GM21737 (cell line): Measurements from ENCODE around the gene ANP32E.
A peak's percentile ranks its signal among the peaks of the same experiment; 100 is the strongest.

Experiments
- ATAC-seq: cut with Tn5 transposase; IDR thresholded peaks from one replicate; pipeline ENCODE4 v1.9.1; 2021; ENCODE audit warnings: mild to moderate bottlenecking, moderate library complexity; ENCODE audit not compliant: unreplicated experiment

The ANP32E gene

DNA sequence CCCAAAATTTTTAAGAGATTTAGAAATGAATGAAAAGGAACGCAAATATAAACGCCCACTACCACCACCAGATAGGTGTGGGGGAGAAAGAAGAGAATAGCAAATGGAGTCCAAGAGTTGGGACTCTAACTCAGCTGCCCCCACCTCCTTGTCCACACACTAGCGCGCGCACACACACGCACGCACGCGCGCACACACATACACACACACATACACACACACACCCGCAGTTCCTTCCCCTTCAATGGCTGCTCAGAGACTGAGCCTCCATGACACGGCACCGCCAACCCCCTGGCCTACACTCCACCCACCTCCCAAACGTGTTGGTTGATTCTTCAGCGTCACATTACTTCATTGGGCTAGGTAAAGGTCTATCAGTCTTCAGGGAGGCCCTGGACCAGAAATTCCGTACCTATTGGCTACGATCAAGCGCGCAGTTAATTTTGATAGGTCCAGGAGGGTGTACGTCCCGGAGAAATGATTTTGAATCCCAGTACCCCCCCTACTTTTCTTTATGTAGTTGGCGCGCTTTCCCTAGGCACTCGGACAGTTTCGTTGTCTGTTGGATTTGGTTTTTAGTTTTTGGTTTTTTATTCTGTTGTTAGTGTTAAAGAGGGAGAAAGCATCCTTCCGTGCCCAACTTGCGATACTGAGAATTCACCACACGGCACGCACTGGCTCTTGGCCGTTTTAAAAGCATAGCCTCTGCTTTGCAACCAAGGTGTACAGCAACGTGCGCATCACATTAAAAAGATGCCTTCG is at the start of gene ANP32E:
TSS of gene ANP32E (minus strand) at position 261 of the 762 bp plus-strand sequence. CDS start 326 bp downstream, outside the sequence.
- ATAC-seq = peak; percentile 82

DNA sequence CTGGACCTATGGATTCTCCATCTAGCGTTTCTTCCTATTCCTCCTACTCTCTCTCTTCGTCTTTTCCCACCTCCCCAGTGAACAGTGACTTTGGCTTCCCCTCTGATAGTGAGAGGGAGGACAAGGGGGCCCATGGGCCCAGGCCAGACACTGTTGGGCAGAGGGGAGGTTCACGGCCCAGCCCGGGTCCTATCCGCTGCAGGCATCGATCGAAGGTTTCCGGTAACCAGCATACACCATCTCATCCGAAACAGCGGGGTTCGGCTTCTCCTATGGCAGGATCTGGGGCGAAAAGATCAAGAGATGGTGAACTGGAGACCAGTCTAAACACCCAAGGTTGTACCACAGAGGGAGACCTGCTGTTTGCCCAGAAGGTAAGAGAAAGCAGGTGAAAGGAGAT is 47.3 kb upstream of the ANP32E start:
- ATAC-seq = no peak

DNA sequence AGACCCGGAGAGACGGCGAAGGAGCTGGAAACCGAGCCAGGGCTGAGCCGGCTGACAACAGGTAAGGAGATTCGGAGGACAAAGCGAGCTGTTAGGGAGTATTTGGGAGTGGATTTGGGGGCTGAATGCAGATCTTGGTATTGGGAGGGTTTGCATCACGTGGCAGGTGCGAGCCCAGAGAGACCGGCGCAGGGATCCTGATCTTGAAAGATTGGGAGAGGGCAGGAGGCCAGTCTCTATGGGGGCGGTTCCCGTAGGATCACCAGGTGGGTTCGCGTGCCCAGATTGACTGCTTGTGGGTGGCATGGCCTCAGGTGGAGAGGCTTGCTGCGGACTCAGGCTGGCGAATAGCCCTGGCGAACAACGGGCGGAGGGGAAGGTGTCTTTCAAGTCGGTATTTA is 46.6 kb upstream of the ANP32E start:
- no peak for ATAC-seq

DNA sequence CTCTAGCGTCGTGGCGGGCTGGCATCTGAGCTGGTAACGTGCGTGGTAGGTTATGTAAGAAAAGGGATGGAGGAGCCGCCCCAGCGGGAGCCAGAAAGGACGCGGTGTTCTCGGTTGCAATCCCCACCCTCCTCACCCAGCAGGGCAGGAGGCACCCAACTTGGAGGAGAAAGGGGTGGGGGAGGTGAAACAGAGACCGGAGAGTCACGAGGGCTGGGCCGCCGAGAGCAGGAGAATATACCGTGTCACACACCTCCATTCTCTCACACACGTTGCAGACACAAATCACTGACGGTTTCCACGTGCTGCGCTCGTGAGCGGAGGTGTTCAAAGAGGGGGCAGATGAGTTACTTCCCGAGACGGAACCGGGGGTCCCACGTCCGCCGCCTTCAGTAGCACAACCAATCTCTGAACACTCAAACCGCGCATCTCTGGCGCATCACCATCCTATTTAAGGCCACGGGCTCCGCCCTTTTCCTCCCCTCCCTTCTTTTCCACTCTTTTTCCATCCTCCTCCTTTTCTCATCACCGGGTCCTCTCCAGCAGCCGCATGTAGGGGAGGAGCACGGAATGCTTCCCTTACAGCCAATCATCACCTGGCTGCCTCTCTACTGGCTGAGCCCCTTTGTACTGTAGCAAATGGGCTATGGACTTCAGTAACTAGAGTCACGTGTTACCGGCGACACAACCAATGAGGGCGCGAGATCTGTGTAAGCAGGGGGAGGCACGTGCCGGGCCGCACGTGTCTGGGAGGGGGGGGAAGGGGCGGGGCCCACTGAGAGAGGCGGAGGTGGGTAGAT is 46.0 kb upstream of the ANP32E start, which contains the start of gene CIART:
TSS of gene CIART (plus strand) at position 797 of the 800 bp plus-strand sequence. CDS start 714 bp downstream, outside the sequence.
- ATAC-seq = no peak

DNA sequence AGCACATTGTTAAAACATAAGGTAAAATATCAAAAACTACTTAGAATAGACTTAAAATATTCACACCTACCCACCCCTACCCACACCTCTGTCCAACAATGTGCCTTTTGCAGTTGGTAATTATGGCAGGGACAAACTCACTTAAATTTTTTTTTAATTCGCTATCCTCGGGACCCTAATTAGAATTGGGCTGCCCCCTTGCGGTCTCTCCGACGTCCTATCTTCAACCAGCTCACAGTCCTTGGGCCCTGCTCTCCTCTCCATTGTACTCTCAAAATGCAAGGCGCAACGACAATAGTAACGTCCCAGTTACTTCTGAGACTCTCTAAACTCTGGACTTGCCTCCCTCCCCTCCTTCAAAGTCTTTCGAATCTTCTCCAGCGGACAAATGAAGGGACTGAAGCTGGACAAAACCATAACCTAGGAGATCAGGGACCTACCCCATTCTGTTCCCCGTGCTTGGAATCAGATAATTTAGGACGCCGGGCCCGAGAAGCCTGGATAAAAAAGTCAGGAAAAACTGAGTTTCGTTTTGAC is 45.4 kb upstream of the ANP32E start:
- ATAC-seq = no peak

DNA sequence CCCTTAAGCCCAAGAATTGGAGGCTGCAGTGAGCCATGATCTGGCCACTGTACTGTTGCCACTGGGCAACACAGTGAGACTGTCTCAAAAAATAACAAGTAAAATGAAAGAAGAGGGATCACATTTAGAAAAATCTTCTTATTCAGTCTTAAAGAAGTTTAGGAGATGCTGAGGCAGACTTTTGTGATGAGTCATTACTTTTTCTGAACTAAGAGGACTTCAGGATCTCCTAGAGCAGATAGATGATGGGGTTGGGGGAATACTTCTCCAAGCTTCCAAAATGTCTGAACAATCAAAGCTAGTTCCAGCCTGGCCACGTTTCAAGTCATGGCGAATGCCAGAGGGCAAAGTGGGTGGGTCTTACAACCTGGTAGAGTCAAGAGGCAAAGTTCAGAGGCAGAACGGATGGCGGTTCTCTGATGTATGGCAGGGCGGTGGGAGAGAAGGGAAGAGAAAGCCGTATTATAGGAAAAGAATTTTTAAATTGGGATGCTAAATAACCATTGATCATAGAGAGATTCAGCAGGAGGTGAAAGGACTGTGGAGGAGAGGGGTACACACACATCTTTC is 44.3 kb upstream of the ANP32E start:
- ATAC-seq = no peak

DNA sequence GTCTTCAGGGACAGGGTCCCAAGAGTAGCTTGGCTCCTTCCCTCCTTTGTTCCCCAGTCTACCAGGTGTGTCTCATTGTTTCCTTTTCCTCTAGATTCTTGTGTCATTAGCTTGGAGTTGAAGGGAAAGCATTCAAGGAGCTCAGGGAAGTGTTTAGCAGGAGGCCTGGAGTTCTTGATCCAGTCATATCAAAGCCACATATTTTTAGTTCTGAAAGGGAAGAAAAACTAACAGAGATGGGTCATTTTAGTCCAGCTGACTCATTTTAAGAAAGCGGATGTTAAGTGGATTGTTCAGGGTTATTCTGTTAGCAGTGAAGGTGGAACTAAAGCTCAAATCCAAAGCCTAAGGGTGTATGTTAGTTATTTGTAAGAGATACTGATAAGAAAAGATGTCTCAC is 37.4 kb upstream of the ANP32E start:
- no peak for ATAC-seq

DNA sequence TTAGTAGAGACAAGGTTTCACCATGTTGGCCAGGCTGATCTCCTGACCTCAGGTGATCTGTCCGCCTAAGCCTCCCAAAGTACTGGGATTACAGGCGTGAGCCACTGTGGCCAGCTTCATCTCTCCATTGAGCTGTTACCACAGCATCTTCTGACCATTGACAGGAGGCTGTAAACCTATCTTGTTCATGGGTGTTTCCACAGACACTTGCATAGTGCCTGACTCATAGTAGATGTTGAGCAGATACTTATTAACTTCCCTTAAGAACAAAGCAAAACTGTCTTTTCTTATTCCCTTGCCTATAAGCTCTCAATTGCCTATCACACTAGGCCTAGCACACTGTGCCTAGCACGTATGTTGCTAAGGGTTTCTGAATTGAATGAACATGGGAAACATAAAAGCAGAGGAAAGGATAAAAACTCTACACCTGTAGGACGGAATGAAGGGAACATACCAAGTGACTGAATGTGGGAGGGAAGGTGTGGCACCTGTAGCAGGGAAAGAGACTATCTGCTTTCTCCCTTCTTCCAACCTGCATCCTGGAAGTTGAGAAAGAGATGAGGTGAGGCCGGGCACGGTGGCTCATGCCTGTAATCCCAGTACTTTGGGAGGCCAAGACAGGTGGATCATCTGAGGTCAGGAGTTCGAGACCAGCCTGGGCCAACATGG is 35.5 kb upstream of the ANP32E start:
- ATAC-seq = no peak

DNA sequence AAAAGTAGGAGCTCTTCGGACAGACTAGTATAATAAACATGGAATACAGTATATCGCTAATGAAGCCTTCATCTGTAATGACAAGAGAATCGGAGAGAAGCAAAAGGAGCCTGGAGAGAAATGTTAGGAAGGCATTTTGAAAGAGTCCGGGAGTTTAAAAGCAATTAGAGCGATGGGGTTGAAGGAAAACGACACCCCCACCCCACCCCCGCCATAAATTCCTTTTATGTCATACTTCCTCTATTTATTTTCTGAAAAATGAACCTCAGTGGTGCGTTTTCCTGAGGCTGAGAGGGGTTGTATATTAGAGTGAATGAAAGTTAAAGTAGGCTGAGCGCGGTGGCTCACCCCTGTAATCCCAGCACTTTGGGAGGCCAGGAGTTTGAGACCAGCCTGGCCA is 33.5 kb upstream of the ANP32E start:
- no peak for ATAC-seq

DNA sequence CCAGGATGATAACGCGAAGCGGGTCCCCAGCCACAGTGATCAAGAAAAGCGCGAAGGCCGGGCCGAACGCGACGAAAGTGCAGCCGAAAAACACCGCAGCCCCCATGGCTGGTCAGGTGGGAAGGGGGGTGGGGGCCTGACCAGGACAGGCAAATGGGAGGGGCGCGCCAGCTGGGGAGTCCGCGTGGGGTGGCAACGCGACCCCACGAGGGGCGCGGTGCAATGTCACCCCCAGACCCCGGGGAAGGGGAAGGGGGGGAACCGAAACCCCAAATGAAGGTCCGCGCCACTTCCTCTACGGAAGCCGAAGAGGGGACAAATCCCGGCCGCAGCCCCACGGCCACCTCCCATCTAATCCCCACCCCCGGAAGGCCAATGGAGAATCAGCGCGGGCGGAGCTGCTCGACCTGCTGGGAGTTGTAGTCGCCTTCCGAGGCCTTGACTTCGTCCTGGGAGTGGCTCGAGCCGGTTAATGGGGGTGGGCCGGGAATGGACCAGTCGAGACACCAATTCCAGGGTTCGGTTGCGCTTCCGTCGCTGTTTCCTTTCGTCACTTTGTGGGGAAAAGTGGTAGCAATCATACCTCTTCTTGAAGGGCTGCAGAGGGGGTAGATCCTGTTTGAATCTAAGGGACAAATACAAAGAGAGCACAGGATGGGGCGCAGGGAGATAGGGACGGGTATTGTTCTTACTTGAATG is 32.9 kb upstream of the ANP32E start, which contains the start of gene APH1A:
TSS of gene APH1A (minus strand) at position 312 of the 699 bp plus-strand sequence. CDS start at position 106, 206 bp downstream.
- peak; percentile 85 for ATAC-seq

DNA sequence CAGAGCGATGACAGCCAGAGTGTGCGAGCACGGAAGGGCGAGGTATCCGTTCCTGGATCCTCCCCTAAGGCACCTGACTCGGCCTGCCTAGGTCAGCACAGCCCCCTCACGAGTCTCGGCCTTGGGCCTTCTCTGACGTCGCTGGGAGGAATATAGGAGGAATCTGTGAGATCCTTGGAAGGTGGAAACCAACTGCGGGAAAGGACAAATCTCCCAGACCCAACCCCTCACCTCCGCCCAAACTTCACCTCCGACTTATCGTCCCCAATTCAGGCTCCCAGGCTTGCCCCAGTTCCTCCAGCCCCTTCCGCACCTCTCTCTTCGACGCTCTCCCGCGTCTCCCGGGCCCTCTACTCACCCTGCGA is 32.4 kb upstream of the ANP32E start:
- peak; percentile 15 for ATAC-seq

DNA sequence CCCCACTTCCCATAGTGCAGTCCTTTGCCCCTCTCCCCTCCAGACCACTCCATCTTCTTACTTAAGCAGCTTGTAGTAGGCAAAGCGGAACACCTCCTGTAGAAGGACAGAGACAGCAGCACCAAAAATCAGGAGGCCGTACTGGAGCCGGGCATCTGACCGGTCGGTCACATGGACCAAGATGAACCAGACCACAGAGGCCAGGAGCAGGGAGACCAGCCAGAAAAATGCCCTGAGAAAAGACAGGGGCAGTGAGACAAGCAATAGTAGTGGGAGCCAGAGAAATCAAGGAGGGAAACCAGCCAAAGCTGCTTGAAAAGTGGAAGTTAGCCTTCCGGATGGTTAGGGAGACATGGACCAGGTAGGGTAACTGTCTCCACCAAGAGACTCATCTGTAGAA is 32.0 kb upstream of the ANP32E start:
- no peak for ATAC-seq

DNA sequence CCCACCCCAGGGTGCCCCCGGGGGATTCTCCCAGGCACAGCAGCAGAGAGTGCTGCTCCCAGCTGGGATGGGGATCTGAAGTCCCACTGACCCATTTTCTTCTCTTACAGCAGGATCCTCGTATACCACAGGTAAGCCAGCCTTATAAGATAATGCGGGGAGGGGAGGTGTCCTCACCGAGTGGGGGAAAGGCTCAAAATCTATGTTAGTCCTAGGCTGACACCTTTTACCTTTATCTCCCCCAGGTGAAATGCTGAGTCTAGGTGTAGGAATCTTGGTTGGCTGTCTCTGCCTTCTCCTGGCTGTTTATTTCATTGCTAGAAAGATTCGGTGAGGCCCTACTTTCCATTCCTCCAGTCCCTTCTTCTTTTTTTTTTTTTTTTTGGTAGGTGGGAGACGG is 27.6 kb upstream of the ANP32E start:
- no peak for ATAC-seq

DNA sequence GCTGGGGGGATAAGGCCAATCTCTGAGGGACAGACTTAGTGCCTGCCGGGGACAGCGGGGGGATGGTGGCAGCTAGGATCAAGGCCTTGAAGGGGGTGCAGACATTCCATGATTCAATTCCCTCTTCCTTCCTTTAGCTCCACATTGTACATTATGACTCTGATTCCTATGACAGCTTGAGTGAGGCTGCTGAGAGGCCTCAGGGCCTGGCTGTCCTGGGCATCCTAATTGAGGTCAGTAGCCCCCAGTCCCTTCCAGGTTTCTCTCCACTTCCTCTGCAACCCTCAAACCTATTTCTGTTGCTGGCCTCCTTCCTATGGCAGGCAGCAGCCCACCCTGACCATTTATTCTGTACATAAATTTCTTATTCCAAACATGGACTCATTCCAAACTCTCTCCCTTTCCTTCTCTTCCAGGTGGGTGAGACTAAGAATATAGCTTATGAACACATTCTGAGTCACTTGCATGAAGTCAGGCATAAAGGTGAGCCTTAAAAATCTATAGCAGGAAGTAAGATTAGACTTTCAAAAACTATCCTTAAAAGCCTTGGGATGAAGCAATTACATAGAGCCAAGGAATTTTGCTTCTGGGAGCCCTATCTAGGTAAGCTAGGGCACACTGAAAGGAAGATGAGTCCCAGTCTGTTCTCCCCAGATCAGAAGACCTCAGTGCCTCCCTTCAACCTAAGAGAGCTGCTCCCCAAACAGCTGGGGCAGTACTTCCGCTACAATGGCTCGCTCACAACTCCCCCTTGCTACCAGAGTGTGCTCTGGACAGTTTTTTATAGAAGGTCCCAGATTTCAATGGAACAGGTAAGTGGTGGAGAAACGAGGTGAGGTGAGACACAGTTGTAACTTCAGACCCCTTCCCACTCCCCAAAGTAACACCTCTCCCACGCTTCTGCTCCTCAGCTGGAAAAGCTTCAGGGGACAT is 26.7 kb upstream of the ANP32E start:
- ATAC-seq = no peak

DNA sequence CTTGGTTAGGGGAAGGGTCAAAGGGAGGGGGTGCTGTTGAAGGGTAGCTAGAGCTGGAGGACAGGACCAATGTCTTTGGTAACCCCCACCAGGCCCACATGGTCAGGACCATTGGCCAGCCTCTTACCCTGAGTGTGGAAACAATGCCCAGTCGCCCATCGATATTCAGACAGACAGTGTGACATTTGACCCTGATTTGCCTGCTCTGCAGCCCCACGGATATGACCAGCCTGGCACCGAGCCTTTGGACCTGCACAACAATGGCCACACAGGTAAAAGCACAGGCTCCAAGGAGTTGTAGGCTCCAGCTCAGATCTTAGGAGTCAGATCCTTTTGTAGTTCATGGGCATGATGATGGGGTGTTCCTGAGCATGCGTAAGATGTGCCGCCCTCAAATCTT is 25.5 kb upstream of the ANP32E start:
- no peak for ATAC-seq

DNA sequence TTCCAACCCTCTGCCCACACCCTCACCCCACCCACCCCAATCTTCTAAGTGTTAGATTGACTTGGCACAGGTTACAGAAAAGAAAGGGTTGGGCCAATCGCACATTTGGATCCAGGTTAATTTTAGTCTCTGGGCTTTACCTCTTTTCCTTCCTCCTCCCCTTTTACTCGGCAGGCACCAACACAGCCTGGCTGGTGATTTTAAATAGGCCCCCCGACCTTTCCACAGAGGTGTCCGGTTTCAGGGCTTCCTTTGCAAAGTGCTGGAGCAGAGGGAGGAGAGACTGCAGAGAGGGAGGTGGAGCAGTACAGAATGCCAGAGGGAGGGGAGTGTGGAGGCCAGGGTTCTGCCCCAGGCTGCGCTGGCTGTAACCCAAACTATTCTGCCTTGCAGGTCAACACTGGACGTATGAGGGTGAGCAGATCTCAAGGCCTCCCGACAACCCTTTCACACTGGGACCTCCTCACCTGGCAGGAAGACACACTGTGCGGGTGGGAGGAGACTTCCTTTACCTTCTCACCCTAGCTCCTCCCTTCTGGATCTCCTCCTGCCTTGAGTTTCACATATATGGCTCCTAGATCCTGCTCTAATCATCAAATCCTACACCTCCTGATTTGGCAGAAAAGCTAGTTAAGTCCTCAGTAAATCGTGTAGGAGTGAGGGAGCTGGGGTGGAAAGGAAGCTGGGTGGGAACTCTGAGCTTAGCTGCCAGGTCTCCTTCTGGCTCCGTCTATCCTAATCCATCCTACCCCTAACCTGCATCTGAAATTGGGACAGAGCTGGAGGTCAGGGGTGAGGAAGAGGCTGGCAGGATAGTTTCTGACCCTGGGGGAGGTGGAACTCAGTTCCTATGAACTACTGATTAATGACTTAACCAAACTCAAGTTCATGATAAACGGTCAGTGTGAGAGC is 24.1 kb upstream of the ANP32E start:
- ATAC-seq = no peak

DNA sequence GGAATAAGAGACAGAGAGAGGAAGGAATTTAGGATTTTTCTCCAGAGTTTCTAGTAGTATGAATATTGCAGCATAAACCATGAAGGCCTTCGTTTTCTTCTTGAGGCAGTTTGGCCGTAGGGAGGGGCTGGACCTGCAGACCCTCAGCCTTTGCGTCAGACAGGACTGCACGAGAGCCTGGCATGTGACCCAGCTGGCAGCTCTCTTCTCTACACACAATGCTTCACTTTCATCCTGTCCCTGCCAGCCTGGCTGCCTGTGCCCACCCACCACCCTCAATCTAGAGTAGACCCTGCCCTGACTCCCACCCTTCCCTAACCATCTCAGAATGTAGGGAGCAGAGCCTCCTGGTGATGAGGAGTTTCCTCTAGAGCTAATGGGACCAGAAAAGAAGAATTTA is 23.3 kb upstream of the ANP32E start:
- ATAC-seq = no peak
